H9 (cell line): ENCODE measurements around the gene TMSB15B. TPM values are rescaled to one million over a fixed set of nuclear protein-coding genes. Genes with fewer than 3 reads are reported as not detected.
"Not testable (repeated sequence)": the region's sequence is repeated elsewhere in the genome, so short reads cannot be mapped to it uniquely, and the experiment has no call there.

ENCODE experiments used
- DNase-seq: peaks from one replicate; pipeline ENCODE4 v3.0.0-alpha.2; 2017
- H2AFZ ChIP-seq: one replicate; pipeline ENCODE4 v1.6.1; 2013; ENCODE audit warnings: mild to moderate bottlenecking, low read length, control low read depth, moderate library complexity
- H2AK5ac ChIP-seq: 2 replicates; pipeline ENCODE4 v1.6.1; 2013; ENCODE audit warnings: low read length, control low read depth, mixed read lengths; ENCODE audit not compliant: insufficient read length
- H2BK120ac ChIP-seq: one replicate; pipeline ENCODE4 v1.6.1; 2013; ENCODE audit warnings: low read depth, mild to moderate bottlenecking, low read length, control low read depth, inconsistent platforms; ENCODE audit not compliant: poor library complexity, severe bottlenecking
- H2BK12ac ChIP-seq: 2 replicates; pipeline ENCODE4 v1.6.1; 2013; ENCODE audit warnings: low read length, control low read depth, mixed read lengths, low read depth; ENCODE audit not compliant: insufficient read length
- H2BK15ac ChIP-seq: 2 replicates; pipeline ENCODE4 v1.6.1; 2013; ENCODE audit warnings: low read depth, low read length, control low read depth
- H2BK20ac ChIP-seq: one replicate; pipeline ENCODE4 v1.6.1; 2013; ENCODE audit warnings: low read depth, mild to moderate bottlenecking, low read length, control low read depth, inconsistent platforms; ENCODE audit not compliant: poor library complexity, severe bottlenecking
- H2BK5ac ChIP-seq: 2 replicates; pipeline ENCODE4 v1.6.1; 2013; ENCODE audit warnings: low read length, control low read depth, mixed read lengths; ENCODE audit not compliant: insufficient read length
- H3K14ac ChIP-seq: 2 replicates; pipeline ENCODE4 v1.6.1; 2013; ENCODE audit warnings: low read length, control low read depth; ENCODE audit not compliant: insufficient read depth
- H3K18ac ChIP-seq: 2 replicates; pipeline ENCODE4 v1.6.1; 2013; ENCODE audit warnings: low read depth, mild to moderate bottlenecking, mixed read lengths, low read length, control low read depth; ENCODE audit not compliant: insufficient read length
- H3K23ac ChIP-seq: 2 replicates; pipeline ENCODE4 v1.6.1; 2013; ENCODE audit warnings: low read length, control low read depth, mixed read lengths, low read depth; ENCODE audit not compliant: insufficient read length
- H3K23me2 ChIP-seq: 2 replicates; pipeline ENCODE4 v1.6.1; 2013; ENCODE audit warnings: low read depth, mild to moderate bottlenecking, mixed read lengths, low read length, control low read depth; ENCODE audit not compliant: insufficient read length, poor library complexity, severe bottlenecking
- H3K27ac ChIP-seq: 2 replicates; pipeline ENCODE4 v1.5.1; 2013; ENCODE audit warnings: low read length, control low read depth, mixed read lengths, low read depth; ENCODE audit not compliant: insufficient read length
- H3K27me3 ChIP-seq: 2 replicates; pipeline ENCODE4 v1.6.1; 2013; ENCODE audit warnings: low read length, control low read depth, inconsistent platforms; ENCODE audit not compliant: insufficient read depth
- H3K4ac ChIP-seq: 2 replicates; pipeline ENCODE4 v1.6.1; 2013; ENCODE audit warnings: low read depth, mild to moderate bottlenecking, control low read depth, inconsistent platforms, low read length, moderate library complexity
- H3K4me1 ChIP-seq: 2 replicates; pipeline ENCODE4 v1.6.1; 2013; ENCODE audit warnings: low read length, control low read depth, inconsistent platforms; ENCODE audit not compliant: insufficient read depth
- H3K4me2 ChIP-seq: 2 replicates; pipeline ENCODE4 v1.6.1; 2013; ENCODE audit warnings: low read length, control low read depth, mixed read lengths; ENCODE audit not compliant: insufficient read length, insufficient read depth
- H3K56ac ChIP-seq: 2 replicates; pipeline ENCODE4 v1.6.1; 2013; ENCODE audit warnings: low read depth, mild to moderate bottlenecking, mixed read lengths, low read length, control low read depth; ENCODE audit not compliant: insufficient read length
- H3K79me1 ChIP-seq: 2 replicates; pipeline ENCODE4 v1.6.1; 2013; ENCODE audit warnings: low read depth, mild to moderate bottlenecking, moderate library complexity, low read length, control low read depth, inconsistent platforms; ENCODE audit not compliant: insufficient read depth, poor library complexity, severe bottlenecking
- H3K79me2 ChIP-seq: 2 replicates; pipeline ENCODE4 v1.6.1; 2013; ENCODE audit warnings: low read length, control low read depth, inconsistent platforms; ENCODE audit not compliant: insufficient read depth
- H3K9ac ChIP-seq: 2 replicates; pipeline ENCODE4 v1.6.1; 2013; ENCODE audit warnings: low read length, control low read depth, mixed read lengths; ENCODE audit not compliant: insufficient read length; ENCODE audit errors: extremely low read depth
- H3K9me3 ChIP-seq: one replicate; pipeline ENCODE4 v1.6.1; 2013; ENCODE audit warnings: low read depth, low read length, inconsistent platforms; ENCODE audit not compliant: control insufficient read depth
- H3T11ph ChIP-seq: one replicate; pipeline ENCODE4 v1.6.1; 2013; ENCODE audit warnings: mild to moderate bottlenecking, low read length, control low read depth, inconsistent platforms
- H4K20me1 ChIP-seq: one replicate; pipeline ENCODE4 v1.6.1; 2013; ENCODE audit not compliant: control insufficient read depth, insufficient read length, insufficient read depth
- H4K5ac ChIP-seq: 2 replicates; pipeline ENCODE4 v1.6.1; 2013; ENCODE audit warnings: low read depth, mild to moderate bottlenecking, mixed read lengths, low read length, control low read depth; ENCODE audit not compliant: insufficient read length
- H4K8ac ChIP-seq: replicated peaks from 2 replicates; pipeline ENCODE4 v1.6.1; 2013; ENCODE audit warnings: low read length, control low read depth, mixed read lengths, low read depth; ENCODE audit not compliant: insufficient read length
- H4K91ac ChIP-seq: 2 replicates; pipeline ENCODE4 v1.6.1; 2013; ENCODE audit warnings: low read depth, mild to moderate bottlenecking, moderate library complexity, mixed read lengths, low read length, control low read depth; ENCODE audit not compliant: insufficient read length
- H3K27ac Mint-ChIP-seq, 3 experiments: 2 replicates in 2 of 3; 3 replicates in 1 of 3; pipeline ENCODE4 v1.8.0; 2020 to 2021; ENCODE audit warnings: mixed read lengths in 3 of 3, mild to moderate bottlenecking in 1 of 3, moderate library complexity in 1 of 3
- H3K27me3 Mint-ChIP-seq: 2 replicates; pipeline ENCODE4 v1.8.0; 2021; ENCODE audit warnings: low read depth, mild to moderate bottlenecking, moderate library complexity, mixed read lengths
- H3K36me3 Mint-ChIP-seq, 3 experiments: 2 replicates in 2 of 3; 3 replicates in 1 of 3; pipeline ENCODE4 v1.8.0; 2020 to 2021; ENCODE audit warnings: low read depth in 3 of 3, mixed read lengths in 3 of 3; ENCODE audit not compliant: insufficient read depth in 1 of 3
- H3K4me1 Mint-ChIP-seq, 2 experiments: 2 replicates each; pipeline ENCODE4 v1.8.0; 2020; ENCODE audit warnings: mixed read lengths in 2 of 2
- H3K4me3 Mint-ChIP-seq, 2 experiments: 2 replicates in 1 of 2; 3 replicates in 1 of 2; pipeline ENCODE4 v1.8.0; 2020 to 2021; ENCODE audit warnings: mild to moderate bottlenecking in 2 of 2, mixed read lengths in 2 of 2, moderate library complexity in 1 of 2
- H3K9me3 Mint-ChIP-seq, 2 experiments: 2 replicates in 1 of 2; 3 replicates in 1 of 2; pipeline ENCODE4 v1.8.0; 2020; ENCODE audit warnings: mild to moderate bottlenecking in 2 of 2, mixed read lengths in 2 of 2, moderate library complexity in 1 of 2
- WGBS: extraction: QIAGEN DNeasy Blood & Tissue Kit; methylation state at CpG from one replicate; pipeline ENCODE4 v1.1.7; 2013; ENCODE audit warnings: missing lambda C conversion rate, low lambda C conversion rate, mixed read lengths; ENCODE audit not compliant: insufficient read length; ENCODE audit errors: extremely low coverage; 5-methylcytosine and 5-hydroxymethylcytosine counted together
- total RNA-seq: library from RNA; stranded (reverse); gene quantifications from 2 replicates; pipeline ENCODE4 v1.2.1, GENCODE V29; 2021
- TF ChIP-seq, protein P1 (sequence below): fragments of 200-600 bp; sonication (generic); conservative IDR thresholded peaks from 3 replicates; pipeline ENCODE4 v1.8.0; 2021; ENCODE audit warnings: antibody characterized with exemption, mild to moderate bottlenecking

TMSB15B gene
- total RNA-seq, 1 experiment from 2014 or later = 9.6 TPM

DNA sequence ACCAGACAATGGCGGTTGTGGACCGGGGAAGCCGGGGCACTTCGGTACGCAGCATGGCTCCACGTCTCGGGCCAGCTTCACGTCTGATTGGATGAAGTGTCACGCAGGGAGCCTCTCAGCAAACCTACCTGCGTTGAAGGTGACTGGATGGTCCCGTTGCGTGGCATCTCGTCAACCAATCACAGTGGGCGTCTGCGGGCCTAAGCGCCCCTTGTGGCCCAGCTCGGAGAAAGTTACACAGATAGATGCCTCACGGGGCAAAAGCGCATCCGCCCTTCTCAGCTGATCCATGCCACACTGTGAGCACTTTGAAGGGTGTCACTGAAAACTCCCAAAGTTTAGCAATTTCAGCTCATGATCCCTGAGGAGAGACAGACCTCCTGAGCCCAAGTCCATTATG, 51.2 kb downstream of the TMSB15B start, which contains the start of gene H2BW1:
Gene H2BW1, minus strand, starts transcription at position 103 of the 400 bp plus-strand sequence. CDS start 132 bp downstream, outside the sequence.
- TF ChIP-seq, protein P1, sequence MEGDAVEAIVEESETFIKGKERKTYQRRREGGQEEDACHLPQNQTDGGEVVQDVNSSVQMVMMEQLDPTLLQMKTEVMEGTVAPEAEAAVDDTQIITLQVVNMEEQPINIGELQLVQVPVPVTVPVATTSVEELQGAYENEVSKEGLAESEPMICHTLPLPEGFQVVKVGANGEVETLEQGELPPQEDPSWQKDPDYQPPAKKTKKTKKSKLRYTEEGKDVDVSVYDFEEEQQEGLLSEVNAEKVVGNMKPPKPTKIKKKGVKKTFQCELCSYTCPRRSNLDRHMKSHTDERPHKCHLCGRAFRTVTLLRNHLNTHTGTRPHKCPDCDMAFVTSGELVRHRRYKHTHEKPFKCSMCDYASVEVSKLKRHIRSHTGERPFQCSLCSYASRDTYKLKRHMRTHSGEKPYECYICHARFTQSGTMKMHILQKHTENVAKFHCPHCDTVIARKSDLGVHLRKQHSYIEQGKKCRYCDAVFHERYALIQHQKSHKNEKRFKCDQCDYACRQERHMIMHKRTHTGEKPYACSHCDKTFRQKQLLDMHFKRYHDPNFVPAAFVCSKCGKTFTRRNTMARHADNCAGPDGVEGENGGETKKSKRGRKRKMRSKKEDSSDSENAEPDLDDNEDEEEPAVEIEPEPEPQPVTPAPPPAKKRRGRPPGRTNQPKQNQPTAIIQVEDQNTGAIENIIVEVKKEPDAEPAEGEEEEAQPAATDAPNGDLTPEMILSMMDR = no peak
- no peak within 1 kb of the TSS for H3K14ac ChIP-seq
- no peak within 1 kb of the TSS; a peak in 1 of 7 replicates for H3K27ac Mint-ChIP-seq
- H2BK20ac ChIP-seq = no peak within 1 kb of the TSS
- no peak within 1 kb of the TSS for H3K4me3 Mint-ChIP-seq
- no peak within 1 kb of the TSS for H3K9ac ChIP-seq
- peaks cover 0 to 73% of the 10 kb centered on the region in 2 experiments; a peak in 3 of 5 replicates for H3K9me3 Mint-ChIP-seq
- no peak within 1 kb of the TSS for H2BK120ac ChIP-seq
- no peaks in the 10 kb centered on the region for H3K27me3 ChIP-seq
- no peak within 1 kb of the TSS for H3K18ac ChIP-seq
- H4K91ac ChIP-seq = no peak within 1 kb of the TSS
- no peak within 1 kb of the TSS for H3K4me2 ChIP-seq
- H3K4me1 Mint-ChIP-seq = no peaks in the 10 kb centered on the region
- WGBS = no CpG with 5 or more reads among the region's 20 CpGs
- peaks cover 0 to 2% (median 0%) of the 10 kb centered on the region in 3 experiments; a peak in 1 of 7 replicates for H3K36me3 Mint-ChIP-seq
- no peak within 1 kb of the TSS for H3T11ph ChIP-seq
- H3K79me1 ChIP-seq = no peaks in the 10 kb centered on the region
- H4K20me1 ChIP-seq = no peaks in the 10 kb centered on the region
- H4K5ac ChIP-seq = no peak within 1 kb of the TSS
- H4K8ac ChIP-seq = no peak within 1 kb of the TSS
- no peak within 1 kb of the TSS for H3K4ac ChIP-seq
- H3K23me2 ChIP-seq = no peaks in the 10 kb centered on the region
- H2BK15ac ChIP-seq = no peak within 1 kb of the TSS
- no peak within 1 kb of the TSS for H2BK5ac ChIP-seq
- no peak within 1 kb of the TSS for H2AK5ac ChIP-seq
- no peak within 1 kb of the TSS for H3K27ac ChIP-seq
- DNase-seq = no peak
- H3K23ac ChIP-seq = no peak within 1 kb of the TSS
- H2BK12ac ChIP-seq = no peak within 1 kb of the TSS
- H3K4me1 ChIP-seq = no peaks in the 10 kb centered on the region
- H2AFZ ChIP-seq = no peak within 1 kb of the TSS
- H3K27me3 Mint-ChIP-seq = peaks cover 7% of the 10 kb centered on the region
- no peak within 1 kb of the TSS for H3K56ac ChIP-seq
- H3K79me2 ChIP-seq = no peaks in the 10 kb centered on the region
- peaks cover under 1% of the 10 kb centered on the region for H3K9me3 ChIP-seq

DNA sequence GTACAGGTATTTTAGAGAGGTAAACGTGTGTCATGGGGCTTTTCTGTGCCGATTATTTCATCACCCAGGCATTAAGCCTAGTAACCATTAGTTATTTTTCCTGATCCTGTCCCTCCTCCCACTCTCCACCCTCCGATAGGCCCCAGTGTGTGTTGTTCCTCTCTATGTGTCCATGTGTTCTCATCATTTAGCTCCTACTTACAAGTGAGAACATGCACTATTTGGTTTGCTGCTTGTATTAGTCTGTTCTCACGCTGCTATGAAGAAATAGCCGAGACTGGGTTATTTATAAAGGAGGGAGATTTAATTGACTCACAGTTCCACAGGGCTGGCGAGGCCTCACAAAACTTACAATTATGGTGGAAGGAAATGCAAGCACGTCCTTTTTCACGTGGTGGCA, 53.1 kb downstream of the TMSB15B start:
- H3K79me2 ChIP-seq, H4K20me1 ChIP-seq, H3K23me2 ChIP-seq, H2BK15ac ChIP-seq, H3K18ac ChIP-seq, H2BK5ac ChIP-seq, H3K4me3 Mint-ChIP-seq, H3K4me1 Mint-ChIP-seq, H3K23ac ChIP-seq, H3K79me1 ChIP-seq, H3K56ac ChIP-seq, H2BK20ac ChIP-seq, DNase-seq, H3K4ac ChIP-seq, H2AFZ ChIP-seq, H2BK12ac ChIP-seq, H3K4me1 ChIP-seq, H2AK5ac ChIP-seq, H3K36me3 Mint-ChIP-seq, H3K9me3 ChIP-seq, H3K9ac ChIP-seq, H3K27ac Mint-ChIP-seq, H3K4me2 ChIP-seq, H3T11ph ChIP-seq, H2BK120ac ChIP-seq, H4K91ac ChIP-seq, H4K8ac ChIP-seq, H3K27me3 ChIP-seq, H3K27ac ChIP-seq, H3K27me3 Mint-ChIP-seq, H4K5ac ChIP-seq, H3K14ac ChIP-seq: not testable (repeated sequence)
- WGBS = no CpG with 5 or more reads among the region's 8 CpGs
- peaks cover 0 to 73% of the 10 kb centered on the region in 2 experiments; a peak in 3 of 5 replicates for H3K9me3 Mint-ChIP-seq
